Measurements from ENCODE around the gene CREBBP.

DNA sequence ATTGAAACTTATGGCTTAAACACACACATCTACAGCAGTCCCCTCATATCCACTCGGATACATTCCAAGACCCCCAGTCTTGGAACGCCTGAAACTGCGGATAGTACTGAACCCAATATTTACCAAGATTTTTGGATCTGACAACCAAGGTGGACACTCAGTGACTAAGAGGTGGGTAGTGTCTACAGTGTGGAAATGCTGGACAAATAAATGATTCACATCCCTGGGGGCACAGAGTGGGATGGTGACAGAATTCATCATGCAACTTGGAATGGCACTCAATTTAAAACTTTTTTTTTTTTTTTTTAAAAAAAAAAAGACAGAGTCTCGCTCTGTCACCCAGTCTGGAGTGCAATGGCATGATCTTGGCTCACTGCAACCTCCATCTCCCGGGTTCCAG lies 109.0 kb downstream of the CREBBP start:
- TF ChIP-seq, protein P1, sequence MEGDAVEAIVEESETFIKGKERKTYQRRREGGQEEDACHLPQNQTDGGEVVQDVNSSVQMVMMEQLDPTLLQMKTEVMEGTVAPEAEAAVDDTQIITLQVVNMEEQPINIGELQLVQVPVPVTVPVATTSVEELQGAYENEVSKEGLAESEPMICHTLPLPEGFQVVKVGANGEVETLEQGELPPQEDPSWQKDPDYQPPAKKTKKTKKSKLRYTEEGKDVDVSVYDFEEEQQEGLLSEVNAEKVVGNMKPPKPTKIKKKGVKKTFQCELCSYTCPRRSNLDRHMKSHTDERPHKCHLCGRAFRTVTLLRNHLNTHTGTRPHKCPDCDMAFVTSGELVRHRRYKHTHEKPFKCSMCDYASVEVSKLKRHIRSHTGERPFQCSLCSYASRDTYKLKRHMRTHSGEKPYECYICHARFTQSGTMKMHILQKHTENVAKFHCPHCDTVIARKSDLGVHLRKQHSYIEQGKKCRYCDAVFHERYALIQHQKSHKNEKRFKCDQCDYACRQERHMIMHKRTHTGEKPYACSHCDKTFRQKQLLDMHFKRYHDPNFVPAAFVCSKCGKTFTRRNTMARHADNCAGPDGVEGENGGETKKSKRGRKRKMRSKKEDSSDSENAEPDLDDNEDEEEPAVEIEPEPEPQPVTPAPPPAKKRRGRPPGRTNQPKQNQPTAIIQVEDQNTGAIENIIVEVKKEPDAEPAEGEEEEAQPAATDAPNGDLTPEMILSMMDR (conservative IDR thresholded peaks at IDR 0.05) = no peak
- no peak for TF ChIP-seq ZFX (IDR thresholded peaks at IDR 0.05)
